Measurements from ENCODE around the gene MAP4K4.

DNA sequence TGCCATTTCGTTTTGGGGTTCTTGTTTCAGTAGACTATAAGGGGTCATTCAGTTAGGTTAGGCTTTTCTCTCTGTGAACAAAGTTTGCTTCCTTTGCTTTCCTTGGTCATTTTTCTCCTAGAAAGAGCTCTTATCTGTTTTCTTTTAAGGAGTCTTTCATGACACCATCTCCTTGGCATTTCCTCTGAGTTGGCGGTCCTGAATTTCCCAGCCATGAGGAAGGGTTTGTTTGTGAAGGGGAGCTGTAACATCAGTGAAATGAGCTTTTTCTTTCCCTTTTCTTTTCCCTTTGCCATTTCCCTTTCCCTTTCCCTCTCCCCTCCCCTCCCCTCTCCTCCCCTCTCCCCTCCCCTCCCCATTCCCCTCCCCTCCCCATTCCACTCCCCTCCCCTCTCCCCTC, 61.7 kb downstream of the MAP4K4 start:
- TF ChIP-seq POLR2A (IDR thresholded peaks at IDR 0.05) (no peak), CTCF (IDR thresholded peaks at IDR 0.05 in 4 of 5, conservative IDR thresholded peaks at IDR 0.05 in 1 of 5) (no peak)
